GM23338 (cell line): ENCODE results near the gene GRID1.

Source experiments
- CREB1 ChIP-seq: fragments of 250-450 bp; sonication (Bioruptor Pico); IDR thresholded peaks from 2 replicates; pipeline ENCODE4 v1.5.0; 2020; ENCODE audit warnings: low read depth, mild to moderate bottlenecking, moderate library complexity
- EZH2 ChIP-seq: fragments of 200-600 bp; sonication (generic); IDR thresholded peaks from one replicate; pipeline ENCODE4 v1.8.0; 2017; ENCODE audit warnings: antibody characterized with exemption, mild to moderate bottlenecking, low read depth; ENCODE audit not compliant: unreplicated experiment
- EZH2phosphoT487 ChIP-seq: fragments of 200-600 bp; sonication (generic); IDR thresholded peaks from one replicate; pipeline ENCODE4 v1.8.1; 2018; ENCODE audit warnings: antibody characterized with exemption; ENCODE audit not compliant: unreplicated experiment
- JUNB ChIP-seq: IDR thresholded peaks from one replicate; pipeline ENCODE4 v1.6.1; 2016; ENCODE audit warnings: antibody characterized with exemption; ENCODE audit not compliant: unreplicated experiment
- NANOG ChIP-seq: IDR thresholded peaks from 2 replicates; pipeline ENCODE4 v1.6.1; 2016; ENCODE audit warnings: antibody characterized with exemption, borderline replicate concordance
- POLR2AphosphoS5 ChIP-seq: IDR thresholded peaks from 2 replicates; pipeline ENCODE4 v1.6.1; 2016; ENCODE audit warnings: antibody characterized with exemption, low read depth
- STAT1 ChIP-seq: IDR thresholded peaks from one replicate; pipeline ENCODE4 v1.6.1; 2016; ENCODE audit warnings: antibody characterized with exemption; ENCODE audit not compliant: unreplicated experiment
- ZNF114 ChIP-seq: fragments of 250-450 bp; sonication (Bioruptor Pico); IDR thresholded peaks from 2 replicates; pipeline ENCODE4 v1.5.0; 2020; ENCODE audit warnings: mild to moderate bottlenecking, moderate library complexity
- ZNF331 ChIP-seq: fragments of 250-450 bp; sonication (Bioruptor Pico); IDR thresholded peaks from 2 replicates; pipeline ENCODE4 v1.5.0; 2020; ENCODE audit warnings: low read depth, mild to moderate bottlenecking, moderate library complexity
- TF ChIP-seq, protein P1 (sequence below): IDR thresholded peaks from one replicate; pipeline ENCODE4 v1.6.1; 2018; ENCODE audit warnings: antibody characterized with exemption; ENCODE audit not compliant: unreplicated experiment
- TF ChIP-seq, protein P2 (sequence below), 2 experiments: fragments of 200-600 bp in 1 of 2; sonication (generic) in 1 of 2; conservative IDR thresholded peaks; 2 replicates each; pipeline versions ENCODE4 v1.5.1 to v1.6.1; 2016 to 2017; ENCODE audit warnings: antibody characterized with exemption in 2 of 2, low read depth in 2 of 2, mild to moderate bottlenecking in 2 of 2, moderate library complexity in 1 of 2
- TF ChIP-seq, protein P3 (sequence below): IDR thresholded peaks from 2 replicates; pipeline ENCODE4 v1.6.1; 2016; ENCODE audit warnings: antibody characterized with exemption
- TF ChIP-seq, protein P4 (sequence below): fragments of 250-450 bp; sonication (Bioruptor Pico); IDR thresholded peaks from 2 replicates; pipeline ENCODE4 v1.5.0; 2020; ENCODE audit warnings: mild to moderate bottlenecking, moderate library complexity

DNA sequence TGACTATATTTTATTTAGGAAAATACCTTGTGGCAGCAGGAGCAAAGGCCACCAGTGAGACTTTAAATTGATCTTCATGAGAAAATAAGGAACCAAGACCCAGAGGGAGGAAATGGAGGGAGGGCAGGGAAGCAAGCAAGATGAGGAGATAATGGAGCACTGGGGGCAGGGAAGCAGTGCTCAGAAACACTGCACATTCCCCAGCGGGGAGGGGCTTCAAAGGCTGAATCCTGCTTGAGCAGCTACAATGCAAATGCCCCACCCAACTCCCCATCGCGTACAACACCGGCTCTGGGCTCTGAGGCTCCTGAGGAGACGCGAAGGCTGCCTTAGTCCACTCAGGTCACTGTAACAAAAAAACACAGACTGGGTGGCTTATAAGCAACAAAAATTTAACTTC is 503.8 kb downstream of the GRID1 start:
- TF ChIP-seq JUNB = no peak
- TF ChIP-seq, protein P1, sequence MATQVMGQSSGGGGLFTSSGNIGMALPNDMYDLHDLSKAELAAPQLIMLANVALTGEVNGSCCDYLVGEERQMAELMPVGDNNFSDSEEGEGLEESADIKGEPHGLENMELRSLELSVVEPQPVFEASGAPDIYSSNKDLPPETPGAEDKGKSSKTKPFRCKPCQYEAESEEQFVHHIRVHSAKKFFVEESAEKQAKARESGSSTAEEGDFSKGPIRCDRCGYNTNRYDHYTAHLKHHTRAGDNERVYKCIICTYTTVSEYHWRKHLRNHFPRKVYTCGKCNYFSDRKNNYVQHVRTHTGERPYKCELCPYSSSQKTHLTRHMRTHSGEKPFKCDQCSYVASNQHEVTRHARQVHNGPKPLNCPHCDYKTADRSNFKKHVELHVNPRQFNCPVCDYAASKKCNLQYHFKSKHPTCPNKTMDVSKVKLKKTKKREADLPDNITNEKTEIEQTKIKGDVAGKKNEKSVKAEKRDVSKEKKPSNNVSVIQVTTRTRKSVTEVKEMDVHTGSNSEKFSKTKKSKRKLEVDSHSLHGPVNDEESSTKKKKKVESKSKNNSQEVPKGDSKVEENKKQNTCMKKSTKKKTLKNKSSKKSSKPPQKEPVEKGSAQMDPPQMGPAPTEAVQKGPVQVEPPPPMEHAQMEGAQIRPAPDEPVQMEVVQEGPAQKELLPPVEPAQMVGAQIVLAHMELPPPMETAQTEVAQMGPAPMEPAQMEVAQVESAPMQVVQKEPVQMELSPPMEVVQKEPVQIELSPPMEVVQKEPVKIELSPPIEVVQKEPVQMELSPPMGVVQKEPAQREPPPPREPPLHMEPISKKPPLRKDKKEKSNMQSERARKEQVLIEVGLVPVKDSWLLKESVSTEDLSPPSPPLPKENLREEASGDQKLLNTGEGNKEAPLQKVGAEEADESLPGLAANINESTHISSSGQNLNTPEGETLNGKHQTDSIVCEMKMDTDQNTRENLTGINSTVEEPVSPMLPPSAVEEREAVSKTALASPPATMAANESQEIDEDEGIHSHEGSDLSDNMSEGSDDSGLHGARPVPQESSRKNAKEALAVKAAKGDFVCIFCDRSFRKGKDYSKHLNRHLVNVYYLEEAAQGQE = no peak
- TF ChIP-seq, protein P2, sequence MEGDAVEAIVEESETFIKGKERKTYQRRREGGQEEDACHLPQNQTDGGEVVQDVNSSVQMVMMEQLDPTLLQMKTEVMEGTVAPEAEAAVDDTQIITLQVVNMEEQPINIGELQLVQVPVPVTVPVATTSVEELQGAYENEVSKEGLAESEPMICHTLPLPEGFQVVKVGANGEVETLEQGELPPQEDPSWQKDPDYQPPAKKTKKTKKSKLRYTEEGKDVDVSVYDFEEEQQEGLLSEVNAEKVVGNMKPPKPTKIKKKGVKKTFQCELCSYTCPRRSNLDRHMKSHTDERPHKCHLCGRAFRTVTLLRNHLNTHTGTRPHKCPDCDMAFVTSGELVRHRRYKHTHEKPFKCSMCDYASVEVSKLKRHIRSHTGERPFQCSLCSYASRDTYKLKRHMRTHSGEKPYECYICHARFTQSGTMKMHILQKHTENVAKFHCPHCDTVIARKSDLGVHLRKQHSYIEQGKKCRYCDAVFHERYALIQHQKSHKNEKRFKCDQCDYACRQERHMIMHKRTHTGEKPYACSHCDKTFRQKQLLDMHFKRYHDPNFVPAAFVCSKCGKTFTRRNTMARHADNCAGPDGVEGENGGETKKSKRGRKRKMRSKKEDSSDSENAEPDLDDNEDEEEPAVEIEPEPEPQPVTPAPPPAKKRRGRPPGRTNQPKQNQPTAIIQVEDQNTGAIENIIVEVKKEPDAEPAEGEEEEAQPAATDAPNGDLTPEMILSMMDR (conservative IDR thresholded peaks at IDR 0.05; ENCODE audit: low read depth in 2 of 2) = no peak
- no peak for TF ChIP-seq EZH2phosphoT487
- TF ChIP-seq EZH2 = no peak
- no peak for TF ChIP-seq POLR2AphosphoS5
- TF ChIP-seq CREB1 (CRISPR knock-in tag) = no peak
- TF ChIP-seq, protein P3, sequence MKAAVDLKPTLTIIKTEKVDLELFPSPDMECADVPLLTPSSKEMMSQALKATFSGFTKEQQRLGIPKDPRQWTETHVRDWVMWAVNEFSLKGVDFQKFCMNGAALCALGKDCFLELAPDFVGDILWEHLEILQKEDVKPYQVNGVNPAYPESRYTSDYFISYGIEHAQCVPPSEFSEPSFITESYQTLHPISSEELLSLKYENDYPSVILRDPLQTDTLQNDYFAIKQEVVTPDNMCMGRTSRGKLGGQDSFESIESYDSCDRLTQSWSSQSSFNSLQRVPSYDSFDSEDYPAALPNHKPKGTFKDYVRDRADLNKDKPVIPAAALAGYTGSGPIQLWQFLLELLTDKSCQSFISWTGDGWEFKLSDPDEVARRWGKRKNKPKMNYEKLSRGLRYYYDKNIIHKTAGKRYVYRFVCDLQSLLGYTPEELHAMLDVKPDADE = no peak
- TF ChIP-seq STAT1 = no peak
- TF ChIP-seq ZNF331 (CRISPR knock-in tag) = no peak
- no peak for TF ChIP-seq ZNF114 (CRISPR knock-in tag)
- TF ChIP-seq NANOG = no peak
- TF ChIP-seq, protein P4, sequence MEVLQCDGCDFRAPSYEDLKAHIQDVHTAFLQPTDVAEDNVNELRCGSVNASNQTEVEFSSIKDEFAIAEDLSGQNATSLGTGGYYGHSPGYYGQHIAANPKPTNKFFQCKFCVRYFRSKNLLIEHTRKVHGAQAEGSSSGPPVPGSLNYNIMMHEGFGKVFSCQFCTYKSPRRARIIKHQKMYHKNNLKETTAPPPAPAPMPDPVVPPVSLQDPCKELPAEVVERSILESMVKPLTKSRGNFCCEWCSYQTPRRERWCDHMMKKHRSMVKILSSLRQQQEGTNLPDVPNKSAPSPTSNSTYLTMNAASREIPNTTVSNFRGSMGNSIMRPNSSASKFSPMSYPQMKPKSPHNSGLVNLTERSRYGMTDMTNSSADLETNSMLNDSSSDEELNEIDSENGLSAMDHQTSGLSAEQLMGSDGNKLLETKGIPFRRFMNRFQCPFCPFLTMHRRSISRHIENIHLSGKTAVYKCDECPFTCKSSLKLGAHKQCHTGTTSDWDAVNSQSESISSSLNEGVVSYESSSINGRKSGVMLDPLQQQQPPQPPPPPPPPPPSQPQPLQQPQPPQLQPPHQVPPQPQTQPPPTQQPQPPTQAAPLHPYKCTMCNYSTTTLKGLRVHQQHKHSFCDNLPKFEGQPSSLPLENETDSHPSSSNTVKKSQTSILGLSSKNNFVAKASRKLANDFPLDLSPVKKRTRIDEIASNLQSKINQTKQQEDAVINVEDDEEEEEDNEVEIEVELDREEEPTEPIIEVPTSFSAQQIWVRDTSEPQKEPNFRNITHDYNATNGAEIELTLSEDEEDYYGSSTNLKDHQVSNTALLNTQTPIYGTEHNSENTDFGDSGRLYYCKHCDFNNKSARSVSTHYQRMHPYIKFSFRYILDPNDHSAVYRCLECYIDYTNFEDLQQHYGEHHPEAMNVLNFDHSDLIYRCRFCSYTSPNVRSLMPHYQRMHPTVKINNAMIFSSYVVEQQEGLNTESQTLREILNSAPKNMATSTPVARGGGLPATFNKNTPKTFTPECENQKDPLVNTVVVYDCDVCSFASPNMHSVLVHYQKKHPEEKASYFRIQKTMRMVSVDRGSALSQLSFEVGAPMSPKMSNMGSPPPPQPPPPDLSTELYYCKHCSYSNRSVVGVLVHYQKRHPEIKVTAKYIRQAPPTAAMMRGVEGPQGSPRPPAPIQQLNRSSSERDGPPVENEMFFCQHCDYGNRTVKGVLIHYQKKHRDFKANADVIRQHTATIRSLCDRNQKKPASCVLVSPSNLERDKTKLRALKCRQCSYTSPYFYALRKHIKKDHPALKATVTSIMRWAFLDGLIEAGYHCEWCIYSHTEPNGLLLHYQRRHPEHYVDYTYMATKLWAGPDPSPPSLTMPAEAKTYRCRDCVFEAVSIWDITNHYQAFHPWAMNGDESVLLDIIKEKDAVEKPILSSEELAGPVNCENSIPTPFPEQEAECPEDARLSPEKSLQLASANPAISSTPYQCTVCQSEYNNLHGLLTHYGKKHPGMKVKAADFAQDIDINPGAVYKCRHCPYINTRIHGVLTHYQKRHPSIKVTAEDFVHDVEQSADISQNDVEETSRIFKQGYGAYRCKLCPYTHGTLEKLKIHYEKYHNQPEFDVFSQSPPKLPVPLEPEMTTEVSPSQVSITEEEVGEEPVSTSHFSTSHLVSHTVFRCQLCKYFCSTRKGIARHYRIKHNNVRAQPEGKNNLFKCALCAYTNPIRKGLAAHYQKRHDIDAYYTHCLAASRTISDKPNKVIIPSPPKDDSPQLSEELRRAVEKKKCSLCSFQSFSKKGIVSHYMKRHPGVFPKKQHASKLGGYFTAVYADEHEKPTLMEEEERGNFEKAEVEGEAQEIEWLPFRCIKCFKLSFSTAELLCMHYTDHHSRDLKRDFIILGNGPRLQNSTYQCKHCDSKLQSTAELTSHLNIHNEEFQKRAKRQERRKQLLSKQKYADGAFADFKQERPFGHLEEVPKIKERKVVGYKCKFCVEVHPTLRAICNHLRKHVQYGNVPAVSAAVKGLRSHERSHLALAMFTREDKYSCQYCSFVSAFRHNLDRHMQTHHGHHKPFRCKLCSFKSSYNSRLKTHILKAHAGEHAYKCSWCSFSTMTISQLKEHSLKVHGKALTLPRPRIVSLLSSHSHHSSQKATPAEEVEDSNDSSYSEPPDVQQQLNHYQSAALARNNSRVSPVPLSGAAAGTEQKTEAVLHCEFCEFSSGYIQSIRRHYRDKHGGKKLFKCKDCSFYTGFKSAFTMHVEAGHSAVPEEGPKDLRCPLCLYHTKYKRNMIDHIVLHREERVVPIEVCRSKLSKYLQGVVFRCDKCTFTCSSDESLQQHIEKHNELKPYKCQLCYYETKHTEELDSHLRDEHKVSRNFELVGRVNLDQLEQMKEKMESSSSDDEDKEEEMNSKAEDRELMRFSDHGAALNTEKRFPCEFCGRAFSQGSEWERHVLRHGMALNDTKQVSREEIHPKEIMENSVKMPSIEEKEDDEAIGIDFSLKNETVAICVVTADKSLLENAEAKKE (CRISPR knock-in tag) = no peak
